ENCODE results near the gene SNX33.
"Not testable (repeated sequence)": the region's sequence is repeated elsewhere in the genome, so short reads cannot be mapped to it uniquely, and the experiment has no call there.

- TF ChIP-seq CTCF (IDR thresholded peaks at IDR 0.05; ENCODE audit: insufficient read depth, low read length, poor library complexity, severe bottlenecking); EZH2phosphoT487 (conservative IDR thresholded peaks at IDR 0.05; ENCODE audit: low read length): not testable (repeated sequence)
These were observed 30.6 kb downstream of the SNX33 start for GRCh38 chr15:75678324-75678690.

All from SU-DHL-6 (cell line).